Mucosa of stomach (tissue), 1 donor: ENCODE results near the gene NKX6-1.

ENCODE experiments used
- H3K27me3 ChIP-seq: one replicate; pipeline ENCODE4 v1.7.0; 2013; ENCODE audit warnings: mild to moderate bottlenecking, low read length; ENCODE audit not compliant: control insufficient read depth, insufficient read depth
- H3K36me3 ChIP-seq: one replicate; pipeline ENCODE4 v1.7.0; 2013; ENCODE audit warnings: low read length; ENCODE audit not compliant: control insufficient read depth, insufficient read depth
- H3K4me1 ChIP-seq: one replicate; pipeline ENCODE4 v1.7.0; 2013; ENCODE audit warnings: mild to moderate bottlenecking, low read length; ENCODE audit not compliant: control insufficient read depth, insufficient read depth
- H3K4me3 ChIP-seq: one replicate; pipeline ENCODE4 v1.7.0; 2013; ENCODE audit warnings: low read length
- H3K9ac ChIP-seq: one replicate; pipeline ENCODE4 v1.7.0; 2013; ENCODE audit warnings: mild to moderate bottlenecking, low read length, moderate library complexity
- H3K9me3 ChIP-seq: one replicate; pipeline ENCODE4 v1.7.0; 2013; ENCODE audit warnings: mild to moderate bottlenecking, low read length, moderate library complexity; ENCODE audit not compliant: control insufficient read depth
- donor health status: Pancreatic carcinoma.

Gene NKX6-1

DNA sequence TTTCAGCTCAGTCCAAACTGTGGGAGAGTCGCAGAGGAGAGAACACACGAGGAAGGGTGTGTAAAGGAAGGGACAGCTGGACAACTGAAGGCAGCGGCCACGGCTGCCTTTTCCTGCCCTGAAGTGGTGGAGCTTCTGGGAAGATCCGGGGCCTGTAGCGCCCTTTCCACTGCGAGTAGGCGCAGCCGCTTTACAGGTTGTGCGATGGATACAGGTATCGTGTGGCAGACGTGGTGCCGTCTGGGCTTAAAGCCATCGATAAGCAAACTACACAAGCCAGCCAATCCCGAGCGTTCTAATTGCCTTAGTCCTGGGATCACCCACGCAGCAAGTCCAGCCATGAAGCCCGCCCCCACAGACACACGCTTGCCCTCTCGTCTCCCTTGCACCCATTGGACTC is 15.4 kb downstream of the NKX6-1 start:
- no peaks in the 10 kb centered on the region for H3K9me3 ChIP-seq
- H3K9ac ChIP-seq, result no peak overlapping the region
- H3K4me3 ChIP-seq, result no peak overlapping the region
- no peaks in the 10 kb centered on the region for H3K36me3 ChIP-seq
- H3K4me1 ChIP-seq, result peaks cover 13% of the 10 kb centered on the region
- peaks cover 70% of the 10 kb centered on the region for H3K27me3 ChIP-seq

DNA sequence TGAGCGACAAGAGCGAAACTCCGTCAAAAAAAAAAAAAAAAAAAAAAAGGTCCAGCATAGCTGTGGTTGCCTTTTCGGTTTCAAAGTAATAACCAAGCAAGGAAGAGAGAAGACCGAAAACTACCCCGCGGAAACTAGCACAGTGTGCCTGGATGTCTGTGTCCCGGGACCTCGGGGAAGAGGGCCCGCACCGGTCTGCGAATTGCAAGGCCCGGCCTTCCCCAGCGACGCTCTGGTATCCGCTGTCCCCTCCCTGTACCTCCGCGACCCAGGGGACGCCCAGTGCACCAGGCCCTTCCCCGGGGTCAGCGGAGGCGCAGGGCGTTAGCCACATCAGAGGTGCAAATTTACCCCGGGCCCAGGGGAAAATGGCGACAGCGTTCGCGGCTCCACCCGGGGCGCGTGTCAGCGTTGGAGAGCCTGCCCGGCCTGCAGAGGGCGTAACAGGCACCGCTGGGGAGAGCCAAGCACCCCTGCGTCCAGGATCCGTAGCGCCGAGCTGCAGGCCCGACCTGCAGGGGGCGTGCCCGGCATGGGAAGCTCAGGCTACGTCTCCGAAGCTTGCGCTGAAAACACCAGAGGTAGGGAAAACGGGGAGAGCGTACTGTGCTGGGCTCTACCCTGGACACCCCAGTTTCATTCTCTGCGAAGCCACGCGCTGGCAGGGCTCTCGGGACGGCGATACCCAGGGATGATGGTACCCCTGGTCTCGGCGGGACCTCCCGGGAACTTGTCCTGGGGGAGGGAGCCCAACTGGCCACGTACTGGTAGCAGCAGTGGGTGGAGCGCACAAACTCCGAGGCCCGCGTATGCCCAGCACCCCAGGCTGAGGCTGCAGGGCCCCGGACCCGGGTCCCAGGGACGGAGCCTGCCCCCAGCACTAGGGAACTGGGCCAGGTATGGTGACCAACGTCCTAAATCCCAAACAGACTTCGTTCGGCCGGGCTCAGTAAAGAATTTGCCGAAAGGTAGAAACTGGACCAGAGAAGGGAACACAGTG is 16.2 kb downstream of the NKX6-1 start:
- Histone ChIP-seq H3K4me1 (peaks cover 13% of the 10 kb centered on the region), H3K27me3 (peaks cover 69% of the 10 kb centered on the region), H3K4me3 (no peak overlapping the region)

DNA sequence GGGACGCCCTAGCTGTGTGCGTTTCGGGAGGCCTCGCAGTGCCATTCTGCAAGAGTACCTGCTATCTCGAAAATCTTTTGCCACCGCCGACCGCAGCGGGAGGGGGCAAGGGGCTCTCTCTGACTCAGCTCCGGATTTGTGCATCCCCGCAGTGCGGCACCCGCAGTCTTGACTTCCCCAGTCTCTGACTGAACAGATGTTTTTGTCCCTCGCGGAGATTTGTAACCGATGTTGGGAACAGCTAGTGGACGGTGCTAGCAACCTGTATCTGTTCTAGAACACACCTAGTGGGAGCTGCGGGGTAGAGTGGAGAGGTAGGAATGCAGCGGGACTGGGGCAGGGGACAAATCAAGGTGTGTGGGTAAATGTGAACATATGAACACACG is 17.2 kb downstream of the NKX6-1 start:
- Histone ChIP-seq H3K27me3 (peaks cover 62% of the 10 kb centered on the region), H3K9me3 (no peaks in the 10 kb centered on the region), H3K4me3 (no peak overlapping the region), H3K4me1 (peaks cover 13% of the 10 kb centered on the region), H3K36me3 (no peaks in the 10 kb centered on the region), H3K9ac (no peak overlapping the region)

More for the DNA sequence above, 16.2 kb downstream of the NKX6-1 start:
- no peaks in the 10 kb centered on the region for H3K9me3 ChIP-seq
- H3K36me3 ChIP-seq, result no peaks in the 10 kb centered on the region
- no peak overlapping the region for H3K9ac ChIP-seq

DNA sequence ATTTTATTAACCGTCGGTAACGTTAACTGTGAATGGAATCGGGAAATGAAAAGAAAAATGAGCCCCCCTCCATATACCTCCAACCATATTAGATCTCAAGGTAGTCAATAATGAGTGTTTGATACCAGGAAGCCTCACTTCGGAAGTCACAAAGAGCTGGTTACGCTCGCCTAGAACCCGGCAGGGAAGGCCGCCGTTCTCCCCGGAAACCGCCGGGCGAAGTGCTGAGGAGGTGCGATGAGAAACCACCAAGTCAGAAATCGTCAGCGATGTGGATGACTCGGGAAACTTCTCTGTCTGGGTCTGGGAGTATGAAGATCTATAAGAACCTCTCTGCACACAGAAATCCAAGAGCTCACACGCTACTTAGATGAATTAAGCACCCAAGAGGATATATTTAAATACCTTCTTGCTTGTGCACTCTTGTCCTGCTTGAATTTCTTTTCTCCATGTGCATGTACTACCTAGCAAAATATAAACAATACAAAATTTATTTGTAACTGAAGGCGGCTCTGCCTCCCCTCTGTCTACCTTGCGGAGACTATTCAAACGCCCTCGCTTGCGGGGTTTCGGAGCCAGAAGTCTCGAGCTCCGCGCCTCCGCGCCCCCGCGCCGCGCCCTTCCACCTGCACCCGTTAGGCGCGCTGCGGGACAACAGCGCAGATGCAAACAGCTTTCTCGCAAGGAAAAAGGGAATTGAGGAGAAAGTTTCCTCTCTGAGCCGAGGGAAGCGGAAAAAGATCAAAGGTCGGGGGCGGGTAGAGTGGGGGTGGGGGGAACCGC is 17.8 kb downstream of the NKX6-1 start:
- no peak overlapping the region for H3K9ac ChIP-seq
- H3K4me3 ChIP-seq, result no peak overlapping the region
- H3K36me3 ChIP-seq, result no peaks in the 10 kb centered on the region
- no peaks in the 10 kb centered on the region for H3K9me3 ChIP-seq
- H3K4me1 ChIP-seq, result peaks cover 13% of the 10 kb centered on the region
- H3K27me3 ChIP-seq, result peaks cover 62% of the 10 kb centered on the region

DNA sequence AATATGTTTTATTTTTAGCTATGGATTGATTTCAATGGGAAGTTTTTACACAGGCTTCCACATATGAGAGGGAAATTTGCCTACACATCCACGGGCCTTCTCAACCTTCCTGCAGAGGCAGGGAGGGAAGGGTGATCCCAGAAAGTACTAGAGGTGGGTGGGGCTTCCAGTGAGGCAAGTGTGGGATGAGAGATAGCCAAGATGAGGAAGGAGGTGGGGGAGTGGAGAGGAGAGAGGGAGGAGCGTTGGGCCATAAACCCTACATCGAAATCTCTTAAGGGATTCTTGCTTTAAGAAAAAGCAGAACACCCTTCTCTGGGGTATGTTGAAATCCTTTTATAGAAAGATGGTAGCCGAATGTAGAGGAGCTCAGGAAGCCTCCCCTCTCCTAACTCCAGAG is 19.0 kb downstream of the NKX6-1 start:
- Histone ChIP-seq H3K27me3 (peaks cover 55% of the 10 kb centered on the region), H3K4me3 (no peak overlapping the region), H3K9ac (no peak overlapping the region), H3K36me3 (no peaks in the 10 kb centered on the region), H3K9me3 (no peaks in the 10 kb centered on the region), H3K4me1 (peaks cover 13% of the 10 kb centered on the region)

DNA sequence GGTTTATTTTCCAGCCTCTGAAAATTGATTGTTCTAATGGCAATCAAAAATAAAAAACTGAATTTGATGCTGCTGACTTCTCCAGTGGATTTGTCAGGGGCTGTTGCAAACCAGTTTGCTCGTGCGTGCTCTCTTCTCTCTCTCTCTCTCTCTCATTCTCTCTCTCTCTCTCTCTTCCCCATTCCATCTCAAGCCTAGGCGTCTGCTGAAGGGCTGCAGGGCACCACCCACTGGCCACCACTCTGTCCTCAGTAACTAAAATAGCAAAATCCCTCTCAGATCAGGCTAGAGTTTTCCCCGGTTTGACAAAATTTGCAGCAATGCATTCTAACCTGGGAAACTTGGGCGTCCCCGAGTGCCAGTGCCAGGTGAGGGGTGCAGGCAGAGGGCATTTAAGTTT is 19.4 kb downstream of the NKX6-1 start:
- no peak overlapping the region for H3K9ac ChIP-seq
- no peak overlapping the region for H3K4me3 ChIP-seq
- no peaks in the 10 kb centered on the region for H3K36me3 ChIP-seq
- H3K4me1 ChIP-seq, result peaks cover 13% of the 10 kb centered on the region
- H3K9me3 ChIP-seq, result no peaks in the 10 kb centered on the region
- H3K27me3 ChIP-seq, result peaks cover 51% of the 10 kb centered on the region

DNA sequence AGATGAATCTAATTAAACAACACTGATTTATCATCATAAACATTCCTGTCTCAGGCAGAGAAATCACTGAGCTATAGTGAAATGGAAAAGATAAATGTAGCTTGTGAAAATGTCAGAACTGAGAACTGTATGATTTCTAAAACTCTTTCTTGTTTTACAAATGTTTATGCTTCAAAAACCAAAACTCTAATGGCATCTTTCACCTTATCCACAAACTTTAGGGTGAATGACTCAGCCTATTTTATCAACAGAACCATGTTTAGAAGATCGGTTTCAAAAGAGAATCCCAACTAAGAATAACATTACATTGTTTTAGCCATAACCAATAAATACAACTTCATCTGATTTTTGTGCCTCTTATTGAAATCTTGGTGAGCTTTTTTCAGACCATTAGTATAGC is 21.4 kb downstream of the NKX6-1 start:
- Histone ChIP-seq H3K36me3 (no peaks in the 10 kb centered on the region), H3K9ac (no peak overlapping the region), H3K4me1 (peaks cover 6% of the 10 kb centered on the region), H3K9me3 (no peaks in the 10 kb centered on the region), H3K4me3 (no peak overlapping the region), H3K27me3 (peaks cover 32% of the 10 kb centered on the region)

DNA sequence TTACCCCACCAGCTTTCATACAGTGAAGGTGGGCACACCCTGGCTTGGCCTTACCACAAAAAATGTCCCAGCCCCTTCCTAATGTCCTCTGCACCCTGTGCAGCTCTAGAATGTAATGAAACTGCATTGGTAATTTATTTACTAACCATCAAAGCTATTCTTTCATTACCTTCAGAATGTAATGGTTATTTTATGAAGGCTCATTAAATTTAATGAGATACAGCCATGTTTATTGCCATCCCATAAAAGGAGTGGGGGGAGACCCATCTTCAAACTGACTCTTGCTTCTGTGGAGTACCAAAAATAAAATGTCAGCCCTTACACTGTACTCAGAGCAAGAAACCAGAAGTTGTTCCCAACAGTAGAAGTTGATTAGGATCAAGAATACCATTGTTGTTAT is 25.0 kb downstream of the NKX6-1 start:
- Histone ChIP-seq H3K36me3 (no peaks in the 10 kb centered on the region), H3K27me3 (no peaks in the 10 kb centered on the region), H3K4me3 (no peak overlapping the region), H3K9ac (no peak overlapping the region), H3K9me3 (no peaks in the 10 kb centered on the region), H3K4me1 (no peaks in the 10 kb centered on the region)

DNA sequence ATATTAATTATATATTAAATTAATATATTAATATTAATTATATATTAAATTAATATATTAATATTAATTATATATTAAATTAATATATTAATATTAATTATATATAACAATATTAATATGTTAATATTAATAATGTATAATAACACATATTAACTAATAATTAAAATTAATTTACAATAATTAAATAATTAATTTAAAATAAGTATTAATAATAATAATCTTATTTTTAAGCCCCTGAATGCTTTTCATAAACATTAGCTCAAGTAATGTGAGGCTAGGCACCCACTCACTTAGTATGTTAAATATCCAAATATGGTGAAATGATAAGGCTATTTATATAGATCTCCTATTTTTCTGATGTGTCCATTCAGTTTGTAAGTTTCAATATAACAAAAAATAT is 26.9 kb downstream of the NKX6-1 start:
- Histone ChIP-seq H3K27me3 (no peaks in the 10 kb centered on the region), H3K4me1 (no peaks in the 10 kb centered on the region), H3K9ac (no peak overlapping the region), H3K9me3 (no peaks in the 10 kb centered on the region), H3K4me3 (no peak overlapping the region), H3K36me3 (no peaks in the 10 kb centered on the region)

DNA sequence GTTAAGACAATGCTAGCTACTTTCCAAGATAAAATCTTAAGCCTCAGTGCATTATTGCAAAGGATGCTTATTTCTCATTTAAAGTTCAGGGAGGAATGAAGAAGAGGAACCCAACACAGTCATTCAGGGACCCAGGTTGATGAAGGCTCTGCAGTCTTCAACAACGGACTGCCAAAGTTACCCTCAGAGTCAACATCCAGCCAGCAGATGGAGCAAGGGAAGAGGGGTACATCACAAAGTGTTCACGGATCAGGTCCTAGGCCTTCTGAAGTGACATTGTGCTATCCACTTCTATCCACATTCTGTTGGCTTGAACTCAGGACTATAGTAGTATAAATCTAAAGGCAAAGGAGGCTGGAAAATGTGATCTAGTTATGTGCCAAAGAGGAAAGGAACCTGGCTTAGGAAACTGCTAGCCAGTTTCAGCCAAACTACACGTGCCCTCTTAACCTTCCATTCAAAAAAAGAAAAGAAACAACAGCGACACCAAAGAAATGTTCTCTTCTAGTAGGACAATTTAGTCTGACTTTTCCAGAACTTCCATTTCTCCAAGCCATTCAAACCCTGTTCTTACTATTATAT is 28.8 kb downstream of the NKX6-1 start:
- H3K27me3 ChIP-seq, result no peaks in the 10 kb centered on the region
- no peaks in the 10 kb centered on the region for H3K36me3 ChIP-seq
- no peak overlapping the region for H3K9ac ChIP-seq
- H3K4me3 ChIP-seq, result no peak overlapping the region
- no peaks in the 10 kb centered on the region for H3K4me1 ChIP-seq
- H3K9me3 ChIP-seq, result no peaks in the 10 kb centered on the region

DNA sequence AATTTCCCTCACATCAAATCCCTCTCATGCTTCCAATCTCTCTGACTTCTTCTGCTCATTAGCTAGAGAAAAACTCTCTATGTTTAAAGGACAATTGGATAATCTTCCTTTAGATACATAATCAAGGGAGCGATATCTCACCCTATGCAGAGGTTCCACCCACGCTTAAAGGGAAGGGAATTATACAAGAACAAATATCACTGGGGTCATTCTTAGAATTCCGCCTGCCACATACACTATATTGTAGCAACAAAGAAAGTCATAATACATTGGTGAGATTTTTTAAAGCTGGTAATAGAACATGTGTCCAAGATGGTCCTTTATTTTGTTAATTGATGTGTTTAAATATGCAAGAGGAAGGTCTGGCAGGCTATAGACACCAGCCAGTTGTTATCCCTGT is 31.5 kb downstream of the NKX6-1 start:
- no peaks in the 10 kb centered on the region for H3K4me1 ChIP-seq
- no peaks in the 10 kb centered on the region for H3K9me3 ChIP-seq
- no peak overlapping the region for H3K4me3 ChIP-seq
- no peak overlapping the region for H3K9ac ChIP-seq
- H3K36me3 ChIP-seq, result no peaks in the 10 kb centered on the region
- H3K27me3 ChIP-seq, result no peaks in the 10 kb centered on the region

DNA sequence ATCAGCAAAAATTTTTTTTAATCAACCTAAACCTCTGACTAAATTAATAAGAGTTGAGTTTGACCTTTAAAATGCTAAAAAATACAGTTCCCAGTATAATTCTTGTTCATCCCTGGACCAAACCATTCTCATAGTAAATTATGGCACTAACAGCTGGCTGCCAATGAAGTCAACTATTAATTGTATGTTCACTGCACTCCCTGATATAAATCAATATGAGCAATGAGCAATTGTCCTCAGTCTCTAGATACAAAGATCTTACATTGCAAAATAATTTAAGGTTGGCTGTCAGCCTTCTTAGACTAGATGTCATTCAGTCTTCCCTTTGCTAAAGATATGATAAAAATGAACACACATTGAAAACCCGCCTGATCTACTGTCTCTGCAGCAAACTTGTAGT is 39.3 kb downstream of the NKX6-1 start:
- Histone ChIP-seq H3K4me1 (no peaks in the 10 kb centered on the region), H3K27me3 (no peaks in the 10 kb centered on the region), H3K9me3 (no peaks in the 10 kb centered on the region), H3K4me3 (no peak overlapping the region), H3K36me3 (no peaks in the 10 kb centered on the region), H3K9ac (no peak overlapping the region)
